PC-3 (cell line): ENCODE measurements around the gene TMEM14A. TPM values are rescaled to one million over a fixed set of nuclear protein-coding genes. Genes with fewer than 3 reads are reported as not detected.

Experiments
- ATAC-seq: fragments of 200-7000 bp; cut with Tn5 transposase; 2 replicates; pipeline ENCODE4 v1.9.1; 2020; ENCODE audit warnings: mild to moderate bottlenecking, moderate library complexity
- BruUV-seq: library from RNA; stranded (reverse); fragments of 400-500 nt; replicated peaks from 2 replicates; lab custom pipeline; 2021; lab: Mats Ljungman, UMichigan
- CTCF ChIA-PET: fragments of 300-600 bp; sonication (Branson Sonifier 250); formaldehyde crosslinking; loops from one replicate; lab custom pipeline; 2022; ENCODE audit warnings: antibody characterized with exemption; lab: Charles Lee
- POLR2A ChIA-PET: fragments of 300-600 bp; sonication (Branson Sonifier 250); formaldehyde crosslinking; loops from one replicate; lab custom pipeline; 2022; ENCODE audit warnings: antibody characterized with exemption; ENCODE audit not compliant: unreplicated experiment; lab: Charles Lee
- DNase-seq: peaks from one replicate; pipeline ENCODE4 v3.0.0-alpha.2; 2015
- H2AFZ ChIP-seq: fragments of 300-600 bp; sonication (generic); 2 replicates; pipeline ENCODE4 v1.6.0; 2016; ENCODE audit warnings: antibody characterized with exemption, low read length
- H3F3A ChIP-seq: fragments of 300-600 bp; sonication (generic); one replicate; pipeline ENCODE4 v1.6.0; 2017; ENCODE audit warnings: antibody characterized with exemption, low read length, control low read depth, mild to moderate bottlenecking; ENCODE audit not compliant: unreplicated experiment
- H3K27ac ChIP-seq: fragments of 300-600 bp; sonication (generic); 2 replicates; pipeline ENCODE4 v1.5.1; 2016; ENCODE audit warnings: mild to moderate bottlenecking, low read length
- H3K27me3 ChIP-seq: fragments of 300-600 bp; sonication (generic); 2 replicates; pipeline ENCODE4 v1.6.1; 2016; ENCODE audit warnings: low read length, mixed read lengths
- H3K36me3 ChIP-seq: fragments of 300-600 bp; sonication (generic); 2 replicates; pipeline ENCODE4 v1.6.1; 2016; ENCODE audit warnings: low read depth, mixed run types, low read length, mixed read lengths
- H3K4me1 ChIP-seq: fragments of 300-600 bp; sonication (generic); 2 replicates; pipeline ENCODE4 v1.5.1; 2016; ENCODE audit warnings: low read length; ENCODE audit not compliant: insufficient read depth
- H3K4me2 ChIP-seq: fragments of 300-600 bp; sonication (generic); 2 replicates; pipeline ENCODE4 v1.6.0; 2016; ENCODE audit warnings: low read length
- H3K4me3 ChIP-seq: fragments of 300-600 bp; sonication (generic); 2 replicates; pipeline ENCODE4 v1.5.1; 2016; ENCODE audit warnings: mild to moderate bottlenecking, low read length, mixed read lengths
- H3K79me2 ChIP-seq: fragments of 300-600 bp; sonication (generic); 2 replicates; pipeline ENCODE4 v1.6.1; 2017; ENCODE audit warnings: low read length, mixed read lengths
- H3K9ac ChIP-seq: fragments of 300-600 bp; sonication (generic); 2 replicates; pipeline ENCODE4 v1.6.0; 2016; ENCODE audit warnings: mild to moderate bottlenecking, low read length
- H3K9me2 ChIP-seq: fragments of 300-600 bp; sonication (generic); replicated peaks from 2 replicates; pipeline ENCODE4 v1.6.1; 2016; ENCODE audit warnings: mixed run types, low read length, mixed read lengths
- H3K9me3 ChIP-seq: fragments of 300-600 bp; sonication (generic); 2 replicates; pipeline ENCODE4 v1.6.1; 2016; ENCODE audit warnings: low read length, mixed read lengths
- H4K20me1 ChIP-seq: fragments of 300-600 bp; sonication (generic); 2 replicates; pipeline ENCODE4 v1.6.1; 2016; ENCODE audit warnings: low read length, mixed read lengths
- EZH2 ChIP-seq: fragments of 300-600 bp; sonication (generic); IDR thresholded peaks from one replicate; pipeline ENCODE4 v1.6.1; 2017; ENCODE audit warnings: antibody characterized with exemption, mild to moderate bottlenecking, low read length; ENCODE audit not compliant: unreplicated experiment
- EZH2phosphoT487 ChIP-seq: fragments of 300-600 bp; sonication (generic); IDR thresholded peaks from 2 replicates; pipeline ENCODE4 v1.6.1; 2018; ENCODE audit warnings: mild to moderate bottlenecking, antibody characterized with exemption, low read length, borderline replicate concordance
- intact Hi-C: fragments of 100-400 bp; cut with micrococcal nuclease; formaldehyde crosslinking; loops from 2 replicates; pipeline ENCODE4 v1.9.0; 2023
- total RNA-seq: library from RNA; depleted of rRNA; stranded (reverse); fragments of >200 nt; gene quantifications from 2 replicates; pipeline ENCODE4 v1.2.3, GENCODE V29; 2014; rRNA removed
- TF ChIP-seq, protein P1 (sequence below): fragments of 300-600 bp; sonication (generic); conservative IDR thresholded peaks from 2 replicates; pipeline ENCODE4 v1.5.1; 2017; ENCODE audit warnings: antibody characterized with exemption, low read depth, mild to moderate bottlenecking, low read length

TMEM14A gene
- total RNA-seq, 1 experiment from 2014 or later, result 65.4 TPM

DNA sequence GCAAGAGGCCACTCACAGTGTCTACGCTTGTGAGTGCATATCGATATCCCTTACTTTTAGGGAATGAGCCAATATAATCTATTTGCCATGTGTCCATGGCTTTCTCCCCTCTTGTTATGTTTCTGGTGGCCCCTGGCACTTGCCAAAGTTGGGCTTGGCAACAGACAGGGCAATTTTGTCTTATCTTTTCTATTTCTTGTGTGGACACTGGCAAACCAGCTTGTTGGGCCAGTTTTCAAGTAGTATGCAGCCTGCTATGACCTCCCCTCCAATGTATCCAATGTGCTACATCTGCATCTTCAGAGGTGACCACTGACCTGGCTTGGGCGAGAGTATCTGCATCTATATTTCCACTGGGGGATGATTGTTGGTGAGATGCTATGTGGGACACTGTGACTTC is 63.2 kb downstream of the TMEM14A start:
- Histone ChIP-seq H4K20me1 (no peaks in the 10 kb centered on the region), H3K4me3 (no peak overlapping the region), H3K9me2 (no peaks in the 10 kb centered on the region), H3F3A (no peaks in the 10 kb centered on the region), H3K36me3 (no peaks in the 10 kb centered on the region), H3K27ac (no peak overlapping the region), H3K27me3 (no peaks in the 10 kb centered on the region), H2AFZ (no peak overlapping the region), H3K4me1 (peaks cover under 1% of the 10 kb centered on the region), H3K9me3 (no peaks in the 10 kb centered on the region), H3K79me2 (no peaks in the 10 kb centered on the region), H3K4me2 (no peak overlapping the region), H3K9ac (no peak overlapping the region)
- BruUV-seq, result no TSS peak
- intact Hi-C loops, result no loop called here
- no peak for DNase-seq
- TF ChIP-seq EZH2 (no peak), EZH2phosphoT487 (no peak)
- TF ChIP-seq, protein P1, sequence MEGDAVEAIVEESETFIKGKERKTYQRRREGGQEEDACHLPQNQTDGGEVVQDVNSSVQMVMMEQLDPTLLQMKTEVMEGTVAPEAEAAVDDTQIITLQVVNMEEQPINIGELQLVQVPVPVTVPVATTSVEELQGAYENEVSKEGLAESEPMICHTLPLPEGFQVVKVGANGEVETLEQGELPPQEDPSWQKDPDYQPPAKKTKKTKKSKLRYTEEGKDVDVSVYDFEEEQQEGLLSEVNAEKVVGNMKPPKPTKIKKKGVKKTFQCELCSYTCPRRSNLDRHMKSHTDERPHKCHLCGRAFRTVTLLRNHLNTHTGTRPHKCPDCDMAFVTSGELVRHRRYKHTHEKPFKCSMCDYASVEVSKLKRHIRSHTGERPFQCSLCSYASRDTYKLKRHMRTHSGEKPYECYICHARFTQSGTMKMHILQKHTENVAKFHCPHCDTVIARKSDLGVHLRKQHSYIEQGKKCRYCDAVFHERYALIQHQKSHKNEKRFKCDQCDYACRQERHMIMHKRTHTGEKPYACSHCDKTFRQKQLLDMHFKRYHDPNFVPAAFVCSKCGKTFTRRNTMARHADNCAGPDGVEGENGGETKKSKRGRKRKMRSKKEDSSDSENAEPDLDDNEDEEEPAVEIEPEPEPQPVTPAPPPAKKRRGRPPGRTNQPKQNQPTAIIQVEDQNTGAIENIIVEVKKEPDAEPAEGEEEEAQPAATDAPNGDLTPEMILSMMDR, result no peak
- ChIA-PET POLR2A (no interaction called here), CTCF (no interaction called here)
- ATAC-seq, result no peak

GRCh38 chr6:52735071-52735470 is 64.2 kb downstream of the TMEM14A start:
- no peaks in the 10 kb centered on the region for H4K20me1 ChIP-seq
- TF ChIP-seq, protein P1, result no peak
- TF ChIP-seq EZH2phosphoT487 (no peak), EZH2 (no peak)
- BruUV-seq, result no TSS peak
- intact Hi-C loops, result no loop called here
- H3K27me3 ChIP-seq, result no peaks in the 10 kb centered on the region
- ATAC-seq (no peak), DNase-seq (no peak)
- H3K9me3 ChIP-seq, result no peaks in the 10 kb centered on the region
- no peak overlapping the region for H3K4me3 ChIP-seq
- no peak overlapping the region for H2AFZ ChIP-seq
- no peak overlapping the region for H3K9ac ChIP-seq
- H3K4me2 ChIP-seq, result no peak overlapping the region
- no peaks in the 10 kb centered on the region for H3K9me2 ChIP-seq
- H3K27ac ChIP-seq, result no peak overlapping the region
- H3K79me2 ChIP-seq, result no peaks in the 10 kb centered on the region
- H3K4me1 ChIP-seq, result no peaks in the 10 kb centered on the region
- no peaks in the 10 kb centered on the region for H3F3A ChIP-seq
- ChIA-PET CTCF (no interaction called here), POLR2A (no interaction called here)
- H3K36me3 ChIP-seq, result no peaks in the 10 kb centered on the region

- Histone ChIP-seq H3F3A (no peaks in the 10 kb centered on the region), H3K36me3 (no peaks in the 10 kb centered on the region), H3K9me2 (no peaks in the 10 kb centered on the region), H3K79me2 (no peaks in the 10 kb centered on the region), H3K4me1 (no peaks in the 10 kb centered on the region), H3K4me2 (no peak overlapping the region), H3K4me3 (no peak overlapping the region), H3K9me3 (no peaks in the 10 kb centered on the region), H4K20me1 (no peaks in the 10 kb centered on the region), H3K9ac (no peak overlapping the region), H3K27me3 (no peaks in the 10 kb centered on the region), H3K27ac (no peak overlapping the region), H2AFZ (no peak overlapping the region)
- no peak for TF ChIP-seq EZH2phosphoT487
- no peak for TF ChIP-seq EZH2
- TF ChIP-seq, protein P1, result no peak
- intact Hi-C loops, result no loop called here
- DNase-seq, result no peak
- POLR2A ChIA-PET, result no interaction called here
- no TSS peak for BruUV-seq
- no peak for ATAC-seq
- CTCF ChIA-PET, result no interaction called here
Observed at GRCh38 chr6:52736145-52736544, 65.2 kb downstream of the TMEM14A start.

Other genes starting within 250 kb of the TMEM14A start
- 17.7 and 19.6 TPM in 2 replicates for gene TRAM2, start 94.1 kb upstream of the TMEM14A start, total RNA-seq
- gene GSTA2, start 92.4 kb downstream of the TMEM14A start, total RNA-seq, result not detected in 2 replicates
- not detected in 2 replicates for gene GSTA1, start 132.7 kb downstream of the TMEM14A start, total RNA-seq
- gene GSTA5, start 169.7 kb downstream of the TMEM14A start, total RNA-seq, result not detected in 2 replicates
- gene GSTA3, start 238.6 kb downstream of the TMEM14A start, total RNA-seq, result not detected in 2 replicates